Vagina (tissue), 2 donors: ENCODE measurements around the gene MORC2.

Experiments
- CTCF ChIP-seq, 3 experiments: fragments of 450-650 bp in 2 of 3; fragments of 200-600 bp in 1 of 3; sonication (generic) in 1 of 3; IDR thresholded peaks; one replicate each; pipeline ENCODE4 v1.5.1; 2017 to 2019; ENCODE audit warnings: antibody characterized with exemption in 3 of 3, mild to moderate bottlenecking in 2 of 3, moderate library complexity in 2 of 3
- POLR2AphosphoS5 ChIP-seq, 2 donors: sonication (generic); formaldehyde crosslinking; IDR thresholded peaks; one replicate each; pipeline ENCODE4 v1.9.0; 2017; ENCODE audit warnings: antibody characterized with exemption in 2 of 2, mild to moderate bottlenecking in 2 of 2, low read depth in 1 of 2; ENCODE audit not compliant: insufficient read depth in 1 of 2

- no peak for TF ChIP-seq CTCF (IDR thresholded peaks at IDR 0.05)
- TF ChIP-seq POLR2AphosphoS5 (IDR thresholded peaks at IDR 0.05; ENCODE audit: insufficient read depth in 1 of 2, low read depth in 1 of 2), result no peak
Observed at GRCh38 chr22:30992565-30992964, 24.0 kb upstream of the MORC2 start.
